Glutamatergic neuron (in vitro differentiated cells): ENCODE measurements around the gene IL20. TPM values are rescaled to one million over a fixed set of nuclear protein-coding genes. Genes with fewer than 3 reads are reported as not detected.

Source experiments
- DNase-seq: peaks from one replicate; pipeline ENCODE4 v3.0.0; 2022
- H3K27ac Mint-ChIP-seq: one replicate; pipeline ENCODE4 v1.8.0; 2020; ENCODE audit warnings: mild to moderate bottlenecking, mixed read lengths, inconsistent platforms; ENCODE audit not compliant: unreplicated experiment
- H3K27me3 Mint-ChIP-seq: one replicate; pipeline ENCODE4 v1.8.0; 2020; ENCODE audit warnings: mild to moderate bottlenecking, moderate library complexity, mixed read lengths, inconsistent platforms; ENCODE audit not compliant: unreplicated experiment
- H3K36me3 Mint-ChIP-seq: one replicate; pipeline ENCODE4 v1.8.0; 2020; ENCODE audit warnings: mild to moderate bottlenecking, mixed read lengths, inconsistent platforms; ENCODE audit not compliant: unreplicated experiment
- H3K4me1 Mint-ChIP-seq: one replicate; pipeline ENCODE4 v1.8.0; 2020; ENCODE audit warnings: mild to moderate bottlenecking, low read depth, mixed read lengths, inconsistent platforms; ENCODE audit not compliant: unreplicated experiment
- H3K4me3 Mint-ChIP-seq: one replicate; pipeline ENCODE4 v1.8.0; 2020; ENCODE audit warnings: mild to moderate bottlenecking, mixed read lengths, inconsistent platforms; ENCODE audit not compliant: unreplicated experiment
- H3K9me3 Mint-ChIP-seq: one replicate; pipeline ENCODE4 v1.8.0; 2020; ENCODE audit warnings: mild to moderate bottlenecking, moderate library complexity, mixed read lengths, inconsistent platforms; ENCODE audit not compliant: unreplicated experiment
- total RNA-seq: library from RNA; stranded (reverse); fragmentation: NEBNext Ultra II Directional; extraction: Animal tissue kit (Norgen Biotek cat#: 25700); gene quantifications from one replicate; pipeline ENCODE4 v1.2.1, GENCODE V29; 2021; ENCODE audit not compliant: unreplicated experiment
- TF ChIP-seq, protein P1 (sequence below): fragments of 200-600 bp; sonication (generic); IDR thresholded peaks from one replicate; pipeline ENCODE4 v1.5.0; 2021; ENCODE audit not compliant: partially characterized antibody, unreplicated experiment

IL20 gene
- total RNA-seq, 1 donor from 2014 or later = not detected

- H3K4me1 Mint-ChIP-seq = no peaks in the 10 kb centered on the region
- H3K27ac Mint-ChIP-seq = no peak overlapping the region
- no peaks in the 10 kb centered on the region for H3K9me3 Mint-ChIP-seq
- no peak for DNase-seq
- H3K4me3 Mint-ChIP-seq = no peak overlapping the region
- TF ChIP-seq, protein P1, sequence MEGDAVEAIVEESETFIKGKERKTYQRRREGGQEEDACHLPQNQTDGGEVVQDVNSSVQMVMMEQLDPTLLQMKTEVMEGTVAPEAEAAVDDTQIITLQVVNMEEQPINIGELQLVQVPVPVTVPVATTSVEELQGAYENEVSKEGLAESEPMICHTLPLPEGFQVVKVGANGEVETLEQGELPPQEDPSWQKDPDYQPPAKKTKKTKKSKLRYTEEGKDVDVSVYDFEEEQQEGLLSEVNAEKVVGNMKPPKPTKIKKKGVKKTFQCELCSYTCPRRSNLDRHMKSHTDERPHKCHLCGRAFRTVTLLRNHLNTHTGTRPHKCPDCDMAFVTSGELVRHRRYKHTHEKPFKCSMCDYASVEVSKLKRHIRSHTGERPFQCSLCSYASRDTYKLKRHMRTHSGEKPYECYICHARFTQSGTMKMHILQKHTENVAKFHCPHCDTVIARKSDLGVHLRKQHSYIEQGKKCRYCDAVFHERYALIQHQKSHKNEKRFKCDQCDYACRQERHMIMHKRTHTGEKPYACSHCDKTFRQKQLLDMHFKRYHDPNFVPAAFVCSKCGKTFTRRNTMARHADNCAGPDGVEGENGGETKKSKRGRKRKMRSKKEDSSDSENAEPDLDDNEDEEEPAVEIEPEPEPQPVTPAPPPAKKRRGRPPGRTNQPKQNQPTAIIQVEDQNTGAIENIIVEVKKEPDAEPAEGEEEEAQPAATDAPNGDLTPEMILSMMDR = no peak
- H3K36me3 Mint-ChIP-seq = no peaks in the 10 kb centered on the region
- peaks cover 3% of the 10 kb centered on the region for H3K27me3 Mint-ChIP-seq
Observed at GRCh38 chr1:206839857-206840256, 25.6 kb upstream of the IL20 start.

DNA sequence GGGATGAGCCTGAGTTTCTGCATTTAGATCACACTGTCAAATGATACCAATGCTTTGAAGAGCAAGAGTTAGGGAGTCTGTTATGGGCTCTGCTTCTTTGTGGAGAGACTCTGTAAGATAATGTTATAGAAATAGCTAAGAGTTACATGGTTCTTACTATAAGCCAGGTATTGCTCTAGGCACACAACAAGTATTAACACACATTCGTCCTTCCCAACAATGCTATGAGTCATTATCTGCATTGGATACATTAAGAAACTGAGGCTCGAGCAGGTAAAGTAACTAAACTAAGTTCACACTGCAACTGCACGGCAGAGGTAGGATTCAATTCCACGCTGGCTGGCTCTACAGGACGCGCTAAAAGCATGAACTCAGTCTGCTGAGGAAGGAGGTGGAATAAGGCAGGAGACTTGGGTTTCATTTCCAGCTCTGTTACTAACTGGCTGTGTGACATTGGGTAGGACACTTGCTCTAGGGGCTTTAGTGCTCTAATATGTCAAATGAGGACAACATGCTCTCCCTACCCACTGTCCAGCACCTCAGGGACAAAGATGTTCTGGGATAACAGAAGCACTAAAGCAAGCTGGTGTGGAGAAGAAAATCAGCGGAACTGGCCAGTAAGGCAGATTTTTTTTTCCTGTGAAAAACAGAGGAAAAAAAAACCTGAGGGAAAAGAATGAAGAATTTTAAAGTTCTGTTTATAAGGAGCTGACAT is 23.7 kb upstream of the IL20 start:
- Mint-ChIP-seq H3K27ac (no peak overlapping the region), H3K27me3 (peaks cover 5% of the 10 kb centered on the region), H3K4me3 (no peak overlapping the region), H3K4me1 (no peaks in the 10 kb centered on the region), H3K9me3 (no peaks in the 10 kb centered on the region), H3K36me3 (no peaks in the 10 kb centered on the region)
- no peak for DNase-seq
- TF ChIP-seq, protein P1 = no peak

DNA sequence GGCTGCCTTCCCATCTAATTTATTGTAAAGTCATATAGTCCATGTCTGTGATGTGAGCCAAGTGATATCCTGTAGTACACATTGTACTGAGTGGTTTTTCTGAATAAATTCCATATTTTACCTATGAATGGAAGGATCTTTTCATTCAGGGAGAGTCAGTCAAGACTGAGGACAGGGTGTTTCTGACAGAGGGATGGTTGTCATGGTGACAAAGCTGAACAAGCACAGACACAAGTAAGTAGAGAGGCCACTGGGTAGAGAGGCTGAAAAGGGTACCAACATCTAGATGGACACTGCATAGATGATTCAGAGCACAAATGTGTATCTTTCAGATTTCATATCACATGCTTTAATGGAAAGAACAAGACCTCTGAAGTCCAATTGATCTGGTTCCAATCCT is 22.6 kb upstream of the IL20 start:
- no peak for DNase-seq
- Mint-ChIP-seq H3K36me3 (no peaks in the 10 kb centered on the region), H3K9me3 (no peaks in the 10 kb centered on the region), H3K27me3 (peaks cover 1% of the 10 kb centered on the region), H3K27ac (no peak overlapping the region), H3K4me1 (no peaks in the 10 kb centered on the region), H3K4me3 (no peak overlapping the region)
- TF ChIP-seq, protein P1 = no peak

- no peak overlapping the region for H3K27ac Mint-ChIP-seq
- H3K4me3 Mint-ChIP-seq = no peak overlapping the region
- H3K27me3 Mint-ChIP-seq = peaks cover 1% of the 10 kb centered on the region
- H3K36me3 Mint-ChIP-seq = peaks cover 5% of the 10 kb centered on the region
- no peaks in the 10 kb centered on the region for H3K9me3 Mint-ChIP-seq
- no peaks in the 10 kb centered on the region for H3K4me1 Mint-ChIP-seq
- no peak for DNase-seq
- TF ChIP-seq, protein P1 = no peak
Observed at GRCh38 chr1:206843626-206844025, 21.8 kb upstream of the IL20 start.

GRCh38 chr1:206846487-206846886 is 18.9 kb upstream of the IL20 start:
- Mint-ChIP-seq H3K4me1 (no peaks in the 10 kb centered on the region), H3K4me3 (no peak overlapping the region), H3K36me3 (peaks cover 14% of the 10 kb centered on the region), H3K9me3 (peaks cover 1% of the 10 kb centered on the region), H3K27ac (no peak overlapping the region), H3K27me3 (peaks cover 1% of the 10 kb centered on the region)
- no peak for DNase-seq
- TF ChIP-seq, protein P1 = no peak
